ENCODE results near the gene CGB3. TPM values are rescaled to one million over a fixed set of nuclear protein-coding genes. Genes with fewer than 3 reads are reported as not detected.
"Not testable (repeated sequence)": the region's sequence is repeated elsewhere in the genome, so short reads cannot be mapped to it uniquely, and the experiment has no call there.

Gene CGB3
- total and polyA plus RNA-seq, 4 donors, result not detected

DNA sequence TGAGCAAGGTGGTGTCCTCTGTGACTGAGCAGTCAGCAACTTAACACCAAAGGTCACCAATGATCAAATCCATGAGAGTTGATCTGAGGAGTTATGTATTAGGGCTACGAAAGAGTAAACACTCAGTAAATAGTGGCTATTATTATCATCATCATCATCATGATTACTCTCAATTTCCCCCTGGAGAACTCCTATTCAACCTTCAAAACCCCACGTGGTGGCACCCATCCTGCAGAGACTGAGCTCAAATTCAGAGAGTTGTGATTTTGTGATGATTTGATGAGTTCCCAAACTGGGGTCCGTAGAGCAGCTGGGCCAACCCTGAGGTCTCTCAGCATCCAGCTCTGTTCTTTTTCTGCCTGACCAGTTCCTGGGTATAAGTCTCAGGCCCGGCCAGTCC lies 25.7 kb upstream of the CGB3 start:
- 83 to 89% methylated on average over 3 of the region's 4 CpGs for WGBS, 2 donors
- intact Hi-C loops (cut with DNase I), result not testable (repeated sequence)

GRCh38 chr19:49049011-49049410 lies 24.9 kb upstream of the CGB3 start, which contains the start of gene CGB8:
TSS of gene CGB8 (minus strand) at chr19:49049111. CDS start at chr19:49048739, 372 bp downstream.
- ATAC-seq (ENCODE audit: low FRiP score), result not testable (repeated sequence)
- 70 to 79% methylated on average over 8 to 12 of the region's 12 CpGs for WGBS, 2 donors

More for the DNA sequence above, 25.7 kb upstream of the CGB3 start:
- not testable (repeated sequence) for H3K36me3 ChIP-seq (ENCODE audit: control insufficient read depth in 1 of 2, insufficient read depth in 2 of 2, low read length in 1 of 2); H3K27ac ChIP-seq (ENCODE audit: low read depth in 1 of 2, low read length in 2 of 2); DNase-seq; H3K4me1 ChIP-seq (ENCODE audit: control insufficient read depth in 1 of 2, insufficient read depth in 2 of 2, low read length in 2 of 2); H3K27me3 ChIP-seq (ENCODE audit: control insufficient read depth in 1 of 2, insufficient read depth in 2 of 2, low read length in 1 of 2); ATAC-seq (ENCODE audit: low FRiP score); H3K4me3 ChIP-seq (ENCODE audit: low read length in 2 of 2); H3K9me3 ChIP-seq (ENCODE audit: control insufficient read depth, low read length)

GRCh38 chr19:49043548-49043947 lies 19.4 kb upstream of the CGB3 start, which contains the start of gene CGB5:
TSS of gene CGB5 (plus strand) at chr19:49043848. CDS start at chr19:49044210, 362 bp downstream.
- WGBS, 2 donors, result 72 to 73% methylated on average over 15 of the region's 15 CpGs
- H3K27me3 ChIP-seq (ENCODE audit: control insufficient read depth in 1 of 2, insufficient read depth in 2 of 2, low read length in 1 of 2); intact Hi-C loops (cut with DNase I); H3K9me3 ChIP-seq (ENCODE audit: control insufficient read depth, low read length); H3K36me3 ChIP-seq (ENCODE audit: control insufficient read depth in 1 of 2, insufficient read depth in 2 of 2, low read length in 1 of 2); DNase-seq; H3K4me3 ChIP-seq (ENCODE audit: low read length in 2 of 2); ATAC-seq (ENCODE audit: low FRiP score); H3K27ac ChIP-seq (ENCODE audit: low read depth in 1 of 2, low read length in 2 of 2); H3K4me1 ChIP-seq (ENCODE audit: control insufficient read depth in 1 of 2, insufficient read depth in 2 of 2, low read length in 2 of 2): not testable (repeated sequence)

More at GRCh38 chr19:49049011-49049410, 24.9 kb upstream of the CGB3 start, which contains the start of gene CGB8:
- H3K9me3 ChIP-seq (ENCODE audit: control insufficient read depth, low read length); H3K27me3 ChIP-seq (ENCODE audit: control insufficient read depth in 1 of 2, insufficient read depth in 2 of 2, low read length in 1 of 2); H3K27ac ChIP-seq (ENCODE audit: low read depth in 1 of 2, low read length in 2 of 2); H3K4me1 ChIP-seq (ENCODE audit: control insufficient read depth in 1 of 2, insufficient read depth in 2 of 2, low read length in 2 of 2); DNase-seq; H3K4me3 ChIP-seq (ENCODE audit: low read length in 2 of 2); H3K36me3 ChIP-seq (ENCODE audit: control insufficient read depth in 1 of 2, insufficient read depth in 2 of 2, low read length in 1 of 2); intact Hi-C loops (cut with DNase I): not testable (repeated sequence)

DNA sequence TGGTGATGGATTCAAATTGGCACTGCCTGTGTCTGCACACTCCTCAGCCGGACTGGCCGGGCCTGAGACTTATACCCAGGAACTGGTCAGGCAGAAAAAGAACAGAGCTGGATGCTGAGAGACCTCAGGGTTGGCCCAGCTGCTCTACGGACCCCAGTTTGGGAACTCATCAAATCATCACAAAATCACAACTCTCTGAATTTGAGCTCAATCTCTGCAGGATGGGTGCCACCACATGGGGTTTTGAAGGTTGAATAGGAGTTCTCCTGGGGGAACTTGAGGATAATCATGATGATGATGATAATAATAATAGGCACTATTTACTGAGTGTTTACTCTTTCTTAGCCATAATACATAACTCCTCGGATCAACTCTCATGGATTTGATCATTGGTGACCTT lies 18.5 kb upstream of the CGB3 start:
- H3K4me1 ChIP-seq (ENCODE audit: control insufficient read depth in 1 of 2, insufficient read depth in 2 of 2, low read length in 2 of 2); H3K4me3 ChIP-seq (ENCODE audit: low read length in 2 of 2); H3K27me3 ChIP-seq (ENCODE audit: control insufficient read depth in 1 of 2, insufficient read depth in 2 of 2, low read length in 1 of 2); intact Hi-C loops (cut with DNase I); H3K27ac ChIP-seq (ENCODE audit: low read depth in 1 of 2, low read length in 2 of 2); DNase-seq; ATAC-seq (ENCODE audit: low FRiP score); H3K36me3 ChIP-seq (ENCODE audit: control insufficient read depth in 1 of 2, insufficient read depth in 2 of 2, low read length in 1 of 2); H3K9me3 ChIP-seq (ENCODE audit: control insufficient read depth, low read length): not testable (repeated sequence)
- WGBS, 2 donors, result 85 to 88% methylated on average over 2 to 4 of the region's 4 CpGs

GRCh38 chr19:49042177-49042576 lies 18.0 kb upstream of the CGB3 start:
- Histone ChIP-seq H3K9me3 (ENCODE audit: control insufficient read depth, low read length) (no peaks in the 10 kb centered on the region), H3K4me1 (ENCODE audit: control insufficient read depth in 1 of 2, insufficient read depth in 2 of 2, low read length in 2 of 2) (no peaks in the 10 kb centered on the region), H3K4me3 (ENCODE audit: low read length in 2 of 2) (no peak overlapping the region), H3K27ac (ENCODE audit: low read depth in 1 of 2, low read length in 2 of 2) (no peak overlapping the region), H3K27me3 (ENCODE audit: control insufficient read depth in 1 of 2, insufficient read depth in 2 of 2, low read length in 1 of 2) (no peaks in the 10 kb centered on the region), H3K36me3 (ENCODE audit: control insufficient read depth in 1 of 2, insufficient read depth in 2 of 2, low read length in 1 of 2) (no peaks in the 10 kb centered on the region)
- no peak for DNase-seq
- intact Hi-C loops (cut with DNase I), result no loop called here
- ATAC-seq (ENCODE audit: low FRiP score), result no peak
- WGBS, 2 donors, result 74 to 75% methylated on average over 17 of the region's 17 CpGs

DNA sequence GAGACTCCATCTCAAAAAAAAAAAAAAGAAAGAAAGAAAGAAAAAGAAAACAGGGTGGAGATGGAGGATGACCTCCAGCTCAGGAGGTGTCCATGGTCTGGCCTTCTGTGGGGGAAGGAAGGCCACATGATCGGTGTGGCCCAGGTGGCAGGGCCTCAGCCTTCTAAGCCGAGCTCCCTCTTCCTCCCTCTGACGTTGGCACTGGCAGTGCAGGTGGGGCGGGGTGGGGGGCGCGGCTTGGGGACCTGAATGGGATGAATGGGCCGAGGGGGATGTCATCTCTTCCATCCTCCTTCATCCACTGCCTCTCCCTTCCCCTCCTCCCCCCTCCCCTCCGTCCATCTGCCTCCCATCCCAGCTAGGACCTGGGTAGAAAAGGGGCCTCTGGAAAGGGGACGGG lies 15.6 kb upstream of the CGB3 start:
- H3K4me3 ChIP-seq (ENCODE audit: low read length in 2 of 2); H3K9me3 ChIP-seq (ENCODE audit: control insufficient read depth, low read length); H3K4me1 ChIP-seq (ENCODE audit: control insufficient read depth in 1 of 2, insufficient read depth in 2 of 2, low read length in 2 of 2); intact Hi-C loops (cut with DNase I); H3K36me3 ChIP-seq (ENCODE audit: control insufficient read depth in 1 of 2, insufficient read depth in 2 of 2, low read length in 1 of 2); H3K27ac ChIP-seq (ENCODE audit: low read depth in 1 of 2, low read length in 2 of 2); ATAC-seq (ENCODE audit: low FRiP score); H3K27me3 ChIP-seq (ENCODE audit: control insufficient read depth in 1 of 2, insufficient read depth in 2 of 2, low read length in 1 of 2); DNase-seq: not testable (repeated sequence)
- 73 to 79% methylated on average over 6 to 9 of the region's 9 CpGs for WGBS, 2 donors

- H3K27ac ChIP-seq (ENCODE audit: low read depth in 1 of 2, low read length in 2 of 2); DNase-seq; H3K27me3 ChIP-seq (ENCODE audit: control insufficient read depth in 1 of 2, insufficient read depth in 2 of 2, low read length in 1 of 2); H3K4me1 ChIP-seq (ENCODE audit: control insufficient read depth in 1 of 2, insufficient read depth in 2 of 2, low read length in 2 of 2); H3K9me3 ChIP-seq (ENCODE audit: control insufficient read depth, low read length); H3K36me3 ChIP-seq (ENCODE audit: control insufficient read depth in 1 of 2, insufficient read depth in 2 of 2, low read length in 1 of 2); ATAC-seq (ENCODE audit: low FRiP score); H3K4me3 ChIP-seq (ENCODE audit: low read length in 2 of 2); intact Hi-C loops (cut with DNase I): not testable (repeated sequence)
- WGBS, 2 donors, result 82 to 88% methylated on average over 25 to 26 of the region's 26 CpGs
Measured at GRCh38 chr19:49038557-49039276, 14.6 kb upstream of the CGB3 start.

- H3K4me3 ChIP-seq (ENCODE audit: low read length in 2 of 2); H3K27me3 ChIP-seq (ENCODE audit: control insufficient read depth in 1 of 2, insufficient read depth in 2 of 2, low read length in 1 of 2); DNase-seq; H3K36me3 ChIP-seq (ENCODE audit: control insufficient read depth in 1 of 2, insufficient read depth in 2 of 2, low read length in 1 of 2); H3K9me3 ChIP-seq (ENCODE audit: control insufficient read depth, low read length); H3K27ac ChIP-seq (ENCODE audit: low read depth in 1 of 2, low read length in 2 of 2); intact Hi-C loops (cut with DNase I); H3K4me1 ChIP-seq (ENCODE audit: control insufficient read depth in 1 of 2, insufficient read depth in 2 of 2, low read length in 2 of 2); ATAC-seq (ENCODE audit: low FRiP score): not testable (repeated sequence)
- WGBS, 2 donors, result 90% methylated on average over 5 to 7 of the region's 8 CpGs
Measured at GRCh38 chr19:49038111-49038510, 14.0 kb upstream of the CGB3 start.

DNA sequence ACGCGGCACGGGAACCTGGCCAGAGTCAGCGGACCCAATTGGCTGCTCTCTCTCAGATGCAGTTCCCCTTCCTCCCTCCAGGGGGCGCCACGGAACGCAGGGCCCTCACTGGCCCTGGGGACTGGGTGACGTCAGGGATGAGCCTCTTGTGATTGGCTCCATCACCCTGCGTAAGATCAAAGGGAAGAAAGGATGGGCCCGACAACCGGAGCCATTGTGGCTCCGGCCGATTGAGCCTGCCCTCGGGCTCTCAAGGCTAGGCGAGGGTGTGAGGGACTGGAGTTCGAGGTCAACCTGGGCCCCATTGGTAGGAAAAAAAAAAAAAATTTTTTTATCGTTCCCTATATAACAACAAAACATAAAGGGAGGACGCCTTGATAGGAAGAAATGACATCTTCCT lies 12.7 kb upstream of the CGB3 start, which contains the start of gene CGB1:
CGB1 (minus strand) TSS at position 81 of the 400 bp plus-strand sequence. CDS start 184 bp downstream, outside the sequence.
- H3K36me3 ChIP-seq (ENCODE audit: control insufficient read depth in 1 of 2, insufficient read depth in 2 of 2, low read length in 1 of 2); H3K9me3 ChIP-seq (ENCODE audit: control insufficient read depth, low read length); H3K4me1 ChIP-seq (ENCODE audit: control insufficient read depth in 1 of 2, insufficient read depth in 2 of 2, low read length in 2 of 2); intact Hi-C loops (cut with DNase I); H3K27ac ChIP-seq (ENCODE audit: low read depth in 1 of 2, low read length in 2 of 2); H3K4me3 ChIP-seq (ENCODE audit: low read length in 2 of 2); ATAC-seq (ENCODE audit: low FRiP score); H3K27me3 ChIP-seq (ENCODE audit: control insufficient read depth in 1 of 2, insufficient read depth in 2 of 2, low read length in 1 of 2); DNase-seq: not testable (repeated sequence)
- WGBS, 2 donors, result 53 to 55% methylated on average over 14 to 18 of the region's 18 CpGs

Measured in aorta (tissue), 5 donors.